ENCODE data around the gene ENDOU.

The ENDOU gene

DNA sequence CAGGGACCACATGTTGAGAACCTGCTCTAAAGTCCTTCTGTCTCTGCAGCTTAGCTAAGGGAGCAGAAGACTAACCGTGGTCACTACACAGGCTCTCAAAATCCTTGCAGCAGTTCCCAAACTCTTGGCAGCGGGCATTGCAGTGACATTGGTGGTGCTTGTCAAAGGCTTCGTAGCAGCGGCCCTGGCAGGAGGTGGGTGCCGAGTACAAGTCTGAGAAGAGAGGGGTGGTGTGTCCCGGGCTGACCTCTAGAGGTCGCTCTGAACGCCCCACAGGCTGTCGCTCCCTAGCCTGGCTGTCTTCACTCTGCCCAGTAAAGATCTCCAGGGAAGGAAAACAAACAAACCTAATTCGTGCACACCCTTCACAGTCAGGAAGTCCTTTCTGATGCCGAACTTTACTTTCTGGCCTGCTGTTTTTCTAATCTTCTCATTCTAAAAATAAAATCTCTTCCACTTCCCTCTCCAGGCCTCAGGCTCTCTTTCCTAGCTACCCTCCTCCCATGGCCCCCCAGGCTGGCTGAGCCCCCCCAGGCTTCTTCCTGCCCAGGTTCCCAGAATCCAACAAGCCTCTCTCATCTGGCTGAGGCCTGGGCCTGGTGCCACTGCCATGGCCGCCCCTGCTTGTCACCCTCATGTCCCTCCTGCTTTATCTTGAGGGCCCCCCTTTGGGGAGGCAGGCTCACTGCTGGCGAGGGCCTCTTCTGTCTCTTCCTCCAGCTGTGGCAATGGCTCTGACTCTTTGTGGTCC, 7.7 kb downstream of the ENDOU start:
- peak; percentile 37 to 75 (median 68) for DNase-seq

DNA sequence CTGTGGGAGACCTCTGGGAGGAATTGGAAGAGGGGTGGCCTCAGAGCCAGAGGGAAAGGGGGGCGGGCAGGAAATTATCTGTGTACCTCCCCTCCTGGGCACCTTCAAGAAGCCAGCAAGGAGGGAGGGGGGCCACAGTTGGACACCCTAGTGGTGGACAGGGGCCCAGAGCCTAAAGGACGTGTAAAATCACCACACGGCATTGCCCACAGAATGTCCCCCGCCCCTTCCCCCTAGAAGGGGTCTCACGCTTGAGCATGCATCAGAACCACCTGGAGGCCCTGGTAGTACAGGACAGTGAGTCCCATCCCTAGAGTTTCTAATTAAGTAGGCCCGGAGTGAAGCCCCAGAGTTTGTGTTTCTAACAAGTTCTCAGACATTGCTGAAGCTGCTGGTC, 8.2 kb downstream of the ENDOU start:
- DNase-seq: no peak

DNA sequence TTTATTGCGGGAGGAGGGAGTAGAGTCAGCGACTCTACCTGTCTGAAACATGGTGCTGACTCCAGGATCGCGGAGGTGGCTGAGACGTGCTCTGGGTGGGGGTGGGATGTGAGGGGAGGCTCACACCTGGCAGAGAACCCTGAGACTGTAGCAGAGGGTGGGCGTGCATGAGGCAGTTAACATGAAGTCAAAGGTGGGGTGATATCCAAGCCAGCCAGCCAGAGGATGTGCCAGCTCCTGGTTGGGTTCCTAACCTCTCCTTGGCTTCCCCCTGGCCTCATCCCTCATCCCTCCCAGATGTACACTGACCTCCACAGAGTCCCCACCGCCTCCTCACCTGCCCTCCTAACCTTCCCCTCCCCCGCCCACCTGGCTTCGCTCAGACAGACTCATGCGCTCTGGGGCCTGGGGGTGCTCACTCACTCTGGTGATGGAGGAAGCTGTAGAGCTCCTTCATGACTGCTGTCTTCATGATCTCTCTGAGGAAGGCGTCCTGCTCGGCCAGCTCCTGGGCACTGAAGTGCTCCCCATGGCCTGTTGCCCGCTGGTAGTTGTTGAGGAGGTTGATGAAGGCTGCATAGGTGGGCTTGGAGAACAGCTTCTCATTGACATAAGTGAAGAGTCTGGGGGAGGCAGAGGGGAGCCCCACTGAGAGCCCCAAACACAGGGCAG, 9.3 kb downstream of the ENDOU start:
- no peak for DNase-seq

DNA sequence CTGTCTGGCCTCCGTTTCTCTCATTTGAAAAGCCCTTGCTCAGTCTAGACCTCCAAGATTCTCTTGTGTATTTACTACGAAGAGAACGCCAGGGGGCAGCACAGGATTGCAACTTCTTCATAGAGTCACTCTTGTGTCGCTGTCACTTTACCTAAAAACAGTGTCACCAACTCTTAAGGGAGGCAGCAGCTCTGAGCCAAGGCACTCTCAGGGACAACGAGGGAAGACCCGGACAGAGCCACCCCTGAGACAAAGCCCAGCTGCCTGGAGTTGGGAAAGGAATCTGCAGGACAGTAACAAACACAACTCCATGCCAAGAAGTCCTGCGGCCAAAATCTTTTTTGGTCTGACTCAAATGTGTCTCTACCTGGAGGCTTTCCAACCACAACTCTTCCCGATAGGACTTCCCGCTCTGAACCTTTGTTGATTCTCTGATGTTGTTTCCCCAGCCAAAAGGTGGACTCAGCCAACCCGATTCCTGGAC, 9.9 kb downstream of the ENDOU start:
- peak; percentile 50 to 85 (median 72) for DNase-seq

DNA sequence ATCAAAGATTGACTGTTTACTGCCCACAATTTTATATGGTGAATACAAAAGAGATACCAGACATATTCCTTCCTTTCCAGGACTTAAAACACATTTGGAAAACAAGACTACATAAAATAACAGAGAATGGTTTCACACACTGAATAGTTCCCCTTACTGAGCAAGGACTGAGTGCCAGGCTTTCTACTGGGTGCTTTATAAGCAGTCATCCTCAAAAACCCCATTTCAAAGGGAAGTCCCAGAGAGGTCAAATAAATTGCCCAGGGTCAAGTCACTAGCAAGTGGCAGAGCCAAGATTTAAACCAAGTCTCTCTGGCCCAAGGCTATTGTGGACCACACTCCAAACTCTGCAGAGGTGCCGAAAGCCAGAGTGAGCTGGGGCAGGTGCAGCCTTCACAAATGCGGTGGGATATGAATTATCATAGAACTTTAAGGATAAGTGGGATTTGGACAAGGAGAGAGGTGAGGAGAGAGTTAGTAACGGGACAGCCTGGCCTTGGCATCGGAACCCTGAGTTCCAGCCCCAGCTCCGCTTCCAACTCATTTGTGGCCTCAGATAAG, 10.4 kb downstream of the ENDOU start:
- no peak for DNase-seq

DNA sequence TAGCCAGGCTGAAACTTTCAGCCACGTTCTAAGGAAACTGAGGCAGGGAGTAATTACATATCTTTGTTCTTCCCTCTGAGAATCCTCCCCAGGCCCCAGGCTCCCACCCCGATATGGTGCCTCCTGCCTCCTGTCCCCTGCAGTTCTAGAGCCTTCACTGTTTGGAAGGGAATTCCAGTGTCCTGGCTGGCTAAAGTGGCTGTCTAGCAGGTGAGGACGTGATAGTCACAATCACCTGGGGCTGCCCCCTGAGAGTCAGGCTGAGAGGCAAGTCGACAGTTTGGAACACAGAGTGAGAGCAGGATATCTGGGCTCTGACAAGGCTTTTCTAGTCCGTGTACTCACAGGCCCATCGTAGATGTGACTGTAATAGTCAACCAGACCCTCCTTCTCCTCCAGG, 13.1 kb downstream of the ENDOU start:
- DNase-seq: no peak

DNA sequence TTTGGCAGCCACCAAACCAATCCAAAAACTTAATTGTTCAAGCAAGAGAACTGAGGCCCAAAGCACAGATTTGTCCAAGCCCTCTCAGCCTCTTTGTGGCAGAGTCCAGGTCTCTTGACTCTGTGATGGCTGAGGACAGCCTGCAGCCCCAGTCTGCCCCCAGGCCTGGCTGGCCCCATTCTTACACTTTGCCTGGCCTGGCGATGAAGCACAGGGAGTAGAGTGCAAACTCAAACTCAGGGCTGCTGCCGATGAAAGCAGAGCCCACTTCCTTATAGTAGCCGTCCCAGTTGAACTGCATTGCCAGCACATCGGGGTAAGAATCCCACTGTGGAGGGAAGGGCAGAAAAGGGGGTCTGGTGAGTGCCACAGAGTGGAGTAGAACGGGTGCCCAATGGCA, 13.8 kb downstream of the ENDOU start:
- no peak for DNase-seq

DNA sequence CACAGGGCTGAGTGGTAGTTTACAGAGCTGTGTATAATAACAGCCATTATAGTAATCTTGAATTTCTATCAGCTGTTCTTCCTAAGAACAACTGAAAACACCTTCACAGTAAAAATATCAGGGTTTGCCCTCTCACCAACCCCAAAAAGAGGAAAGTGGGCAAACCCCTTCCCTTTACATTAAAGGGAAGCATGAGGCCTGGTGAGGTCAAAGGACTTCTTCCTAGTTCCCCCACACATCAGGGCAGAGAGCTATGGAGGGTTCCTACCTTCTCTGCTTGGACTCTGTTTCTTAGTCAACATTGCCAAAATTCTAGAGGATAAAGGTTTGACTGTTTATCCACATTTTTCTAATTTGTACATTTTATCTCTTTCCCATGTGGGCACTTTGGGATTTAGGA, 15.0 kb downstream of the ENDOU start:
- no peak for DNase-seq

DNA sequence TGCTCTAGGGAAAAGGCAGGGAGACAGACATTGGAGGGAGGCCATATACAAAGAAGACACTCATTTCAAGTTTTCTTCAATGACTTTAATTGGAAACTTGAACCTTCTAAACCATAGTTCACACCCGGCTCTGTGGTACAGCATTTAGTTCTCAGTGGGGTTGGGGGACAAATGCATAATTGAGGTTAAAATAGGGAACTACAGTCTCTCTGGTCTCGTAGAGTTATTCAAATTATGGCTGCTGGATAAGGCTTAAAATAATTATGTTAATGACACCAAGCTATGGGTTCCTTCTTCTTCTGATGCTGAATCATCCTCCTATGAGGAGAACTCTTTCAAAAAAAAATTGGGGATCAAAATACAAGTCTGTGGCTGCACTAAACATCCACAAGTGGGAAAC, 15.6 kb downstream of the ENDOU start:
- no peak for DNase-seq

DNA sequence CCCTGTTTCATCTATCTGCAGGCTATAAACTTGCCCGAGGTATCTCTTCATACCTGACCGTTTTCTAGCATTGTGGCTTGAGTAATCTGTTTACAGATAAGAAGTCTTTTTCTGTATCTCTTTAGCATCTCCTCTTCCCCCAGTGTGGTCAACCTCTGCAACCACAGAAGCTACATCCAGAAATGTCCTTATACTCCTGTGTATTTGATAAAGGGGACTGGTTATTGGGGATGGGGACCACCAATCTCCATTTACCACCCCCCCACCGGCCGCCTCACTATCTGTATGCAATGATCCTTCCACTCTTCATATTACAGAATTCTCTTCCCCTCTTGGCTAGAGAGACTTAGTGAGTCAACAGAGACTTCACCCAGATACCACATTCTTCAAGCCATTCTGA, 16.1 kb downstream of the ENDOU start:
- no peak for DNase-seq

DNA sequence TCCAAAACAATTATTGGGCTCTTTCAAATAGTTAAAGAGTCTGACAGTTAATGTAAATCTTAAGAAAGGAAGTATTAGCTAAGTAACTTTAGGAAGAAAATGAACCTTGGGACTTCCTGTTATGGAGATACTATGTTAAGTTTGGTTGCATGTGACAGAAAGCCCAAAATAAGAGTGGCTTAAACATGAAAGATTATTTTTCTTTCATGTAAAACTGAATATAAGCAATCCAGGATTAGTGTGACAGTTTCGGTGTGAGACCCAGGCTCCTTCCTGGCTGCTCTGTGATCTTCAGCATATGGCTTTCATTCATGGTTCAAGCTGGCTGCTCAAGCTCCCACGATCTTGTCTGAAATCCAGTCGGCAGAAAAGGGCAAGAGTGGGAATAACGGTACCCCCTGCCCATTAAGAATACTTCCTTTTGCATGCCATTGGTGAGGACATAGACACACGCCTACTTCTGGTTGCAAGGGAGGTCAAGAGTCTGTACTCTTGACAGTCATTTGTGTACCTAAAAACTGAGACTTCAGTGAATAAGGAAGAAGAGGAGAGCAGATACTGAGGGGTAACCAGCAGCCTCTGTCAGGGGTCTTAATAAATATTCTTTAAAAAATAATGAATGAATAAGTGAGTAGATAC, 17.3 kb downstream of the ENDOU start:
- DNase-seq: peak in 4 of 6 experiments; percentile 9 to 44 (median 32)

DNA sequence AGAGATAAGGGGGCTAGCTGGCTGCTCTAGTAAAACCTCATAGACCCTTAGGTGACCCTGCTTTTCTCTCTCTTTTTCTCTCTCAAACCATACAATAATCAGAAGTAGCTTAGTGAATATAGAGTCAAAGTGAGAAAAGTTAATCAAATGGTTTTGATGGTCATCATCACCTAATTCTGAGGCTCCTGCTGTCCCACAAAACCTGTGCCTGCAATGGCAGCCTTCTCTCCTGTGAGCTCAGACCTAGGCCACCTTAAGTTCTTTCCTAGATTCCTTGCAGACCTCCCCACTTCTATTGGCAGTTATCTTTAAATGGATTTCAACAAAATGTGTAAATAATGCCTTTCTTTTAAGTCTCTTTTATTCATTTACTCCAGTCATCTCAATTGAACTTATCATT, 17.9 kb downstream of the ENDOU start:
- no peak for DNase-seq

DNA sequence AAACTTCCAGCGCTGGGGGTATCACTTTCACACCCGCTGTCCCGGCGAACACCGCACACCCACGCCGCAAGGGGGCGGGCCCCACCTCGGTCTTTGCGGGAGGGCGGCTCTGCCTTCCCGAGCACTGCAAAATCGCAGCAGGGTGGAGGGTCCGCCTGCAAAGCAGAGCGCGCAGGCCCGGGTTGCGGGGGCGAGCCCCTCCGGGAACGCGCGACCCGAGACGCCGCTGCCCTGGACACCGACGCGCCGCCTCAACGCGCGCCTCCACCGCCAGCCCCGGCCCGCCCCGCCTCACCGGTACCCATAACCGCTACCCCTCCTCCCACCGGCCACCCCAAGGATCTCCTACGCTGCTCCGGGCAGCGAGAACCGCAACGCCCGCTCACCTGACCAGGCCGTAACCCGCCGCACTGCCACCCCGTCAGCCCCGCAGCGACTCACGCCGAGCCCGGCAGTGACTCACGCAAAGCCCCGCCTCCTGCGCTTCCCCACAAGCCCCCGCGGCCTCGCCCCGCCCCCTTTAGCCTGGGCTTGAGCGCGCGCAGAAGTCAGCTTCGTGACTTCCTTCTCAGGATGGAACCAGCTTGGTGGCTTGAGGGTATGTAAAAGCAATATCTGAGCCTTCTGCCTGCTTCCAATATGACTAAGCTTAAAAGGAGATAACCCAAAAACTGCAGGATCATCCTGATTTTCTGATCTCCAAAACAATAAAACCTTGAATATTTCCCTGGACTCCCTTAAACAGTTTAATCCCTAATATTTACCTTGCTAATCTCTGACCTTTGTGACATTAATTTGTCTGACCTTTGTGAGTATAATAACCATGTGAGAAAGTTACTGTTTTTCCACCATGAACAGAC, 19.5 kb downstream of the ENDOU start, which contains the start of gene RPAP3:
Gene RPAP3, minus strand, starts transcription at position 465 of the 860 bp plus-strand sequence. CDS start 3,190 bp downstream, outside the sequence.
- peak; percentile 89 to 95 (median 93) for DNase-seq

DNA sequence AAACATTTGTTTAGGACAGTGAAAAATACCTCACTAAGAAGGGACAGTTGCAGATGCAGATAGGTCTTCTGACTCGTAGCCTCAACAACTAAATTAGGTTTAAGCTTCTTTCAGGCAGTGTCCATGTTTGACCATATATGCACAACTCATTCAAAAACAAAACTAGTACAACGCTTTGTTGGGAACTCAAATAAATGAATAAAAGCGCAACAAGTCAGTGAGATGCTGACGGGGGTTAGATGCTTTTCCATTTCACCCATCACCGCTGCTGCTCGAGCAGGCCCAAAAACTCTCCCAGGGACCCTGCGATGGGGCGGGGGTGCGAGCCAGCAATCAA, 20.1 kb downstream of the ENDOU start:
- no peak for DNase-seq

DNA sequence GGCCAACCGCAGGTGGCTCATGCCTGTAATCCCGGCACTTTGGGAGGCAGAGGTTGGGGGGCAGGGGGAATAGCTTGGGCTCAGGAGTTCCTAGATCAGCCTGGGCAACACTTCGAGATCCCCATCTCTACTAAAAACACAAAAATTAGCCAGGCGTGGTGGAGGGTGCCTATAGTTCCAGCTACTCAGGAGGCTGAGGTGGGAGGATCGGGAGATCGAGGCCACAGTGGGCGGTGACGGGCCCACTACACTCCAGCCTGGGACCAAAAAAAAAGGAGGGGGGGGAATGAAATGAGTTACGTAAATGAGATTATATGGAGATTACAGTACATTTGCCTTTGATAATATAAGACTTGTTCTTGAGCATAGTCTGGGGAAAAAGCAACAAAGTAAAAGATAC, 20.6 kb downstream of the ENDOU start:
- DNase-seq: no peak

DNA sequence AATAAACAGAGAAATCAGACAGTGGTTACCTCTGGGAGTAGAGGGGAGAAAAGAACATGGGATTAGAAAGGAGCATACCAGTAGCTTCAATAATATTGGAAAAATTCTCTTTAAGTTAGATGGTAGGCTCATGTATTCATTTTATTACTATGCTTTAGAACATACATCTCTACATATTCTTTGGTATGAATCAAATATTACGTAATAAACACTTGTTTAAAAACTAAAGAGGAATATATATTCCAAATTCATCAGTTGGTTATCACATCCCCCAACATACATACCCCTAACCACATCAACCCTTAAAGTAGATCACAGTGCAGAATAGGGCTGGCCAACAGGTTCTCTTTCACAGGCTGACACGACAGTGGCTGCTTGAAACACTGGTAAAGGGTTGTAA, 25.0 kb downstream of the ENDOU start:
- DNase-seq: no peak

DNA sequence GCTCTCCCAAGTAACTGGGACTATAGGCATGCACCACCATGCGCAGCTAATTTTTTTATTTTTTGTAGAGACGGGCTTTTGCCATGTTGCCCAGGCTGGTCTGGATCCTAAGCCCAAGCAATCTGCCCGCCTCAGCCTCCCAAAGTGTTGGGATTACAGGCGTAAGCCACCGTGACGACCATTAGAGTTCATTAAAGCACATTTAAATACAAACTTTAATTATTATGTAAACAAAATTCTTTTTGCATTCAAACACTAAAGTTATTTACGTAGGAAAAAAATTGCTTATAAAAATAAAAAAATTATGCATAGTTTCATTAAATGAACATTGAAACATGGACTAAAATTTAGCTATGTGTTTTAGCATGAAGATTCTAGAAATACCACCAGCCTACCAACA, 26.7 kb downstream of the ENDOU start:
- DNase-seq: no peak

DNA sequence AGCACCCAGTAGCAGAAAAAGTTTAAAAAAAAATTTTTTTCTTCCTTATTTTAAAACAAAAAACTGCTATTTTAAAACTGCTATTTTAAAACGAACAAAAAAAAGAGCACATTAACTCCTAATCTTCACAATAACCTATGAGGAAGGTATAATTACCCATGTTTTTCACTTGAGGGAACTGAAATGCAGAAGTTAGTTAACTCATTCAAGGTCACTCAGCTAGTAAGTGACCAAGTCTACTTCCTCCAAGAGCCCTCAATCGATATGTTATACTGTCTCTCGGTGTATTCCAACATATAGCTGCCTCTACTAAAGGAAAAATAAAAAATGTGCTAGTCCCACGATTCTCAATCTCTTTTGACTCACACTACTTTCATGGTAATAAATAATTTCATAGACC, 27.2 kb downstream of the ENDOU start:
- DNase-seq: no peak

DNA sequence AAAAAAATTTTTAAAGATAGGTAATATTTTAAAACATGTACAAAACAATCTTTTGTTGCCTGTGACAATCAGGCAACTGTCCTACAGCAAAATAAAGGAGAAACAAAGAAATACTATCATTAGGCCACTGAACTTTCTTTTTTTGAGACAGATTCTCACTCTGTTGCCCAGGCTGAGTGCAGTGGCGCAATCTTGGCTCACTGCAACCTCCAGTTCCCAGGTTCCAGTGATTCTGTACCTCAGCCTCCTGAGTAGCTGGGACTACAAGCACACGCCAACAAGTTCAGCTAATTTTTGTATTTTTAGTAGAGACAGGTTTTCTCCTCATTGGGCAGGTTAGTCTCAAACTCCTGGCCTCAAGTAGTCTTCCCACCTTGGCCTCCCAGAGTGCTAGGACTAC, 36.1 kb downstream of the ENDOU start:
- no peak for DNase-seq

DNA sequence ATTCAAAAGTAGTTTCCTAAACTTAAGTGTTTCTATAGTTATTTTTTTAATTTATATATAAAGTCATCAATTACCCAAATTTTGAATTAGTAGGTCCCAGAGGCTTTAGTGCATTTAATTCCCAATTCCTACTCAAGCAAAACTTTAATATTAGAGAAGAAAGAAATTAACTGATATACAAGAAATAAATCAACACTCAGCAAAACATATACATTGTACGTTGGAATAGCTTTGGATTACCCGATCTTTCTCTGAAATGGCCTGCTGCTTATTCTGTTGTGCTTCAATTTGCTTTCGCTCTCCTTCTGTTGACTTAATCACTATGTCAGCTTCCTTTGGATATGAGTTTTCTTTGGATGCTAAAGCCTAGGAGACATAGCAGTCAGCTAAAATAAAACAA, 37.7 kb downstream of the ENDOU start:
- no peak for DNase-seq

DNA sequence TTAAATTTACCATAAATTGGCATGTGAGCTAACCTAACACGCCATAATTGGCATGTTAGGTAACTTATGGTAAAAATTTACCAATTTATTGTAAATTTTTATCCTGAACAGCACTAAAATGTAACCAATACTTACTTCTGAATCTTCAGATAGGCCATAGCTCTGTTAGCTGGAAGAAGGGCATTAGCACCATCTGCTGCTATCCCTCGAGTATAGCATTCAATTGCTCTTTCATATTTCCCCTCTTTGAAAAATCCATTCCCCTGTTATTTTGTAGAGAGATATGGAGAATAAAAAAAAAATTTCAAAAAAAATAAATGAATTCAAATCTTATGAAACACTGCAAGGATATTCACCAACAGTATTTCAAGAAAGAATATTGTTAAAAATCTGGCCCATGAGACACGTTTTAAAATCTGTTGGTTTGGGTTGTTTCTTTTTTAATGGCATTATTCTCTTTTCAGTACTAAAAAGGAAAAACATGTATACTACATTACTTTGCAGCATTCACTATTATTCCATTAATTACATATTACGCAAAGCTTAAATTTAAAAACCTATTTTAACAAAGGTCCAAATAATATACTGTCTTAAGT, 38.5 kb downstream of the ENDOU start:
- DNase-seq: peak in 5 of 6 experiments; percentile 15 to 47 (median 16)

DNA sequence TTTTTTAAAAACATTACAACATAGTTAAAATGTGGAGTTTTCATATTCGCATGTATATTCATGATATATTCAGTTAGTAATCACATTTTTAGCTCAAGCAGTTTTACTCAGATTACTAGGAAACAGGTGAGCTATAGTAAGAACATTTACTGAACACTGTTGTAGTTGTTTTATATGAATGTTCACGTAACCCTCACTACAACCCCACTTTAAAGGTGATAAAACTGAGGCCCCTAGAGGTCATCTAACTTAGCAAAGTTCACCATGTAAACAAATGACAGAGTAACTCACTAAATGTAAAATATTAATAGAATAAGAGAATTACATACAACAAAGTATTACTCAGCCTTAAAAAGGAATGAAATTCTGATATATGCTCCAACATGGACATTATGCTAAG, 45.5 kb downstream of the ENDOU start:
- DNase-seq: no peak
